Motor neuron (in vitro differentiated cells): ENCODE measurements around the gene BCAS1. TPM values are rescaled to one million over a fixed set of nuclear protein-coding genes. Genes with fewer than 3 reads are reported as not detected.

Experiments used
- ATAC-seq, 8 experiments: fragments of 200-7000 bp; cut with Tn5 transposase; replicated peaks in 6 of 8; 2 replicates each; pipeline ENCODE4 v1.8.0; 2021; ENCODE audit warnings: mild to moderate bottlenecking in 8 of 8, moderate library complexity in 8 of 8
- H3K27ac ChIP-seq, 2 donors: fragments of 250-450 bp; sonication (Bioruptor Pico); 2 replicates each; pipeline ENCODE4 v1.9.0; 2021; ENCODE audit warnings: antibody characterized with exemption in 2 of 2, mild to moderate bottlenecking in 2 of 2, moderate library complexity in 1 of 2
- H3K4me1 ChIP-seq, 2 donors: fragments of 250-450 bp; sonication (Bioruptor Pico); replicated peaks in 1 of 2; 2 replicates each; pipeline ENCODE4 v1.6.1; 2021; ENCODE audit warnings: antibody characterized with exemption in 2 of 2, mild to moderate bottlenecking in 2 of 2, moderate library complexity in 1 of 2
- H3K4me3 ChIP-seq, 5 donors: fragments of 250-450 bp; sonication (Bioruptor Pico); 2 replicates each; pipeline ENCODE4 v1.9.0; 2021; ENCODE audit warnings: antibody characterized with exemption in 5 of 5, mild to moderate bottlenecking in 5 of 5, moderate library complexity in 4 of 5
- WGBS, 10 experiments: fragments of 450-650 bp; shearing (Covaris generic); methylation state at CpG; one replicate each; pipeline ENCODE4 v1.0.0; 2022; 5-methylcytosine and 5-hydroxymethylcytosine counted together
- in situ Hi-C, 9 experiments: fragments of 400-800 bp; cut with MboI; loops; one replicate each; pipeline ENCODE4 v1.15.0; 2021; ENCODE audit warnings: low sequenced_read_pairs in 9 of 9, low pct_unique_long_range_greater_than_20kb in 2 of 9; ENCODE audit not compliant: unreplicated experiment in 9 of 9
- total RNA-seq, 8 experiments: library from RNA; unstranded; fragments of 300-600 nt; gene quantifications; 2 replicates each; pipeline versions ENCODE4 v1.2.3 to v1.2.4, GENCODE V29; 2022

Gene BCAS1
- total RNA-seq, 8 experiments from 2014 or later, result 0.05 to 1.3 (median 0.28) TPM

GRCh38 chr20:53925651-53926401 is 144.6 kb downstream of the BCAS1 start:
- in situ Hi-C loops, result loop anchor here in 6 of 9 experiments (25.0 kb wide), 2 partner anchors 339 to 364 kb away; partner anchors contain the start of gene ZNF217 (in 5 of the 6)
- peak in 5 of 8 experiments; percentile 6 to 30 (median 19) for ATAC-seq
- H3K27ac ChIP-seq, result no peak overlapping the region

GRCh38 chr20:53923566-53924369 is 146.6 kb downstream of the BCAS1 start:
- WGBS, 10 experiments, result 55 to 100% (median 93%) methylated on average over 2 to 7 of the region's 7 CpGs
- in situ Hi-C loops, result loop anchor here in 1 of 9 experiments (25.0 kb wide), 1 partner anchor 336 kb away; the partner anchor contains the start of gene ZNF217
- no peak for ATAC-seq
- Histone ChIP-seq H3K4me1 (no peaks in the 10 kb centered on the region), H3K4me3 (no peak overlapping the region), H3K27ac (no peak overlapping the region)

More at GRCh38 chr20:53925651-53926401, 144.6 kb downstream of the BCAS1 start:
- no peak overlapping the region for H3K4me3 ChIP-seq
- no peaks in the 10 kb centered on the region for H3K4me1 ChIP-seq
- WGBS, 10 experiments, result 45 to 100% (median 94%) methylated on average over 5 to 12 of the region's 12 CpGs

GRCh38 chr20:53922901-53923314 is 147.5 kb downstream of the BCAS1 start:
- Histone ChIP-seq H3K4me1 (peaks cover 1 to 2% of the 10 kb centered on the region in 2 donors), H3K4me3 (no peak overlapping the region), H3K27ac (no peak overlapping the region)
- peak in 4 of 8 experiments; percentile 16 to 56 (median 34) for ATAC-seq
- in situ Hi-C loops, result loop anchor here in 1 of 9 experiments (25.0 kb wide), 1 partner anchor 336 kb away; the partner anchor contains the start of gene ZNF217
- WGBS, 10 experiments, result 8 to 94% (median 77%) methylated on average over 2 to 4 of the region's 4 CpGs; no CpG with 5 or more reads in 1 of the 10 experiments

- WGBS, 10 experiments, result 50 to 94% (median 86%) methylated on average over 3 to 7 of the region's 12 CpGs; no CpG with 5 or more reads in 1 of the 10 experiments
- no peak overlapping the region for H3K27ac ChIP-seq
- in situ Hi-C loops, result loop anchor here in 1 of 9 experiments (25.0 kb wide), 1 partner anchor 334 kb away; the partner anchor contains the start of gene ZNF217
- no peak for ATAC-seq
- H3K4me1 ChIP-seq, result peaks cover 12 to 15% of the 10 kb centered on the region in 2 donors
- no peak overlapping the region for H3K4me3 ChIP-seq
Observed at GRCh38 chr20:53921443-53921973, 148.9 kb downstream of the BCAS1 start.

- no peak overlapping the region for H3K4me3 ChIP-seq
- 79 to 100% (median 90%) methylated on average over 1 to 8 of the region's 12 CpGs; no CpG with 5 or more reads in 2 of the 10 experiments for WGBS, 10 experiments
- no peak overlapping the region for H3K27ac ChIP-seq
- in situ Hi-C loops, result loop anchor here in 1 of 9 experiments (25.0 kb wide), 1 partner anchor 333 kb away; the partner anchor contains the start of gene ZNF217
- peaks cover 16 to 18% of the 10 kb centered on the region in 2 donors for H3K4me1 ChIP-seq
- no peak for ATAC-seq
Observed at GRCh38 chr20:53920647-53921245, 149.6 kb downstream of the BCAS1 start.

GRCh38 chr20:53919886-53920285 is 150.5 kb downstream of the BCAS1 start:
- WGBS, 10 experiments, result 71 to 98% (median 92%) methylated on average over 2 to 10 of the region's 10 CpGs
- in situ Hi-C loops, result loop anchor here in 2 of 9 experiments (10.0 to 25.0 kb wide), 2 partner anchors 333 to 345 kb away; partner anchors contain the start of gene ZNF217 (in 1 of the 2)
- H3K4me3 ChIP-seq, result no peak overlapping the region
- ATAC-seq, result no peak
- H3K27ac ChIP-seq, result no peak overlapping the region
- H3K4me1 ChIP-seq, result peaks cover 18 to 23% of the 10 kb centered on the region in 2 donors

- no peak for ATAC-seq
Observed at GRCh38 chr20:53918949-53919361, 151.4 kb downstream of the BCAS1 start.

GRCh38 chr20:53918020-53918311 is 152.4 kb downstream of the BCAS1 start:
- no peak for ATAC-seq
- in situ Hi-C loops, result loop anchor here in 2 of 9 experiments (10.0 to 25.0 kb wide), 2 partner anchors 331 to 343 kb away; partner anchors contain the start of gene ZNF217 (in 1 of the 2)
- Histone ChIP-seq H3K27ac (no peak overlapping the region), H3K4me3 (no peak overlapping the region), H3K4me1 (peaks cover 27 to 31% of the 10 kb centered on the region in 2 donors)

More at GRCh38 chr20:53918949-53919361, 151.4 kb downstream of the BCAS1 start:
- in situ Hi-C loops, result loop anchor here in 2 of 9 experiments (10.0 to 25.0 kb wide), 2 partner anchors 332 to 344 kb away; partner anchors contain the start of gene ZNF217 (in 1 of the 2)
- Histone ChIP-seq H3K4me3 (no peak overlapping the region), H3K27ac (no peak overlapping the region), H3K4me1 (peaks cover 27 to 31% of the 10 kb centered on the region in 2 donors)
- 17 to 100% (median 64%) methylated on average over 1 to 6 of the region's 11 CpGs; no CpG with 5 or more reads in 1 of the 10 experiments for WGBS, 10 experiments

- H3K4me3 ChIP-seq, result no peak overlapping the region
- WGBS, 10 experiments, result 1 to 71% (median 40%) methylated on average over 1 to 10 of the region's 10 CpGs; no CpG with 5 or more reads in 1 of the 10 experiments
- H3K4me1 ChIP-seq, result peaks cover 27 to 31% of the 10 kb centered on the region in 2 donors
- ATAC-seq, result peak in 4 of 8 experiments; percentile 8 to 62 (median 39)
- in situ Hi-C loops, result loop anchor here in 2 of 9 experiments (10.0 to 25.0 kb wide), 2 partner anchors 330 to 343 kb away; partner anchors contain the start of gene ZNF217 (in 1 of the 2)
- H3K27ac ChIP-seq, result no peak overlapping the region
Observed at GRCh38 chr20:53917145-53918019, 153.0 kb downstream of the BCAS1 start.

- WGBS, 10 experiments, result 0 to 100% (median 94%) methylated on average over 1 to 2 of the region's 2 CpGs; no CpG with 5 or more reads in 4 of the 10 experiments
- peak in 6 of 8 experiments; percentile 3 to 16 (median 9) for ATAC-seq
- in situ Hi-C loops, result loop anchor here in 2 of 9 experiments (10.0 to 25.0 kb wide), 2 partner anchors 329 to 341 kb away; partner anchors contain the start of gene ZNF217 (in 1 of the 2)
Observed at GRCh38 chr20:53916173-53916512, 154.3 kb downstream of the BCAS1 start.

More at GRCh38 chr20:53916173-53916512, 154.3 kb downstream of the BCAS1 start:
- Histone ChIP-seq H3K4me1 (peaks cover 27 to 31% of the 10 kb centered on the region in 2 donors), H3K4me3 (no peak overlapping the region), H3K27ac (no peak overlapping the region)
